T-helper 2 cell treated with Interferon-gamma antibody and Interleukin-4, amounts not matched to agents 100 ng/mL and 5 ng/mL, for 36 hours (primary cell): ENCODE data around the gene ADAD2. TPM values are rescaled to one million over a fixed set of nuclear protein-coding genes. Genes with fewer than 3 reads are reported as not detected.

ENCODE experiments used
- intact Hi-C: fragments of 100-400 bp; cut with micrococcal nuclease; formaldehyde crosslinking; loops from one replicate; pipeline ENCODE4 v1.15.1; 2023
- total RNA-seq: library from RNA; stranded (reverse); gene quantifications from 2 replicates; pipeline ENCODE4 v1.2.3, GENCODE V29; 2022

The ADAD2 gene
- total RNA-seq, 1 donor from 2014 or later = not detected

DNA sequence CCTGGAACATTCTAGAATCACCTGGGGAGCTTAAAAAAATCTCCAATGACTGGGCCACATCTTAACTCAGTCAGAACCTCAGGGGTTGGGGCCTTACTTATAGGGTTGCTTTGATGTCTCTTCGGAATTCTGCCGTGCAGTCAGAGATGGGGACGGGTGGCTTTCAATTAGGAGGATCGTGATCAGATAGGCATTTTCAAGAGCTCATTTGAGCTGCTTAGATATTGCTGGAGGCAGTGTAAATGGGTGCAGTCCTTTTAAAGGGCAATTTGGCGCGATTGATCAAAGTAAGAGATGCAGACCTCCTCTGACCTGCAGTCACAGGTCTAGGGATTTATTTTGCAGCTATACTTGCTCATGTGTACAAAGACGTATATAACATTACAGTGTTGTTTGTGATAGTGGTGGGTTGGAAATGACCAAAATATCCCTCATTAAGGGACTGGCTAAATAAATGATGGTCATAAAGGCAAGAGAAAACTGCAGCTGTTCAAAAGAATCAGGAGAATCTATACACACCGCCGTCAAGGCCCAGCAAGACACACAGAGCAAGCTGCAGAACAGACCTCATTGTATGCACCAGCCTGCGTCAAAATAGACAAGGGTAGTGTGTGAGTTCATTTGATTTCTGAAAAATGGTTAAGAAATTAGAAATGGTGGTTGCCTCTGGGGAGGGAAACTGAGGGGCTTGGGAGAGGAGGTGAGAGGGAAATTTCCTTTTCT is 55.2 kb downstream of the ADAD2 start:
- intact Hi-C loops = no loop called here

GRCh38 chr16:84246679-84247077 is 55.7 kb downstream of the ADAD2 start:
- intact Hi-C loops = no loop called here

Other genes starting within 250 kb of the ADAD2 start
- 0.84 and 0.89 TPM in 2 replicates for gene OSGIN1, start 237.9 kb upstream of the ADAD2 start, total RNA-seq
- not detected in 2 replicates for gene NECAB2, start 222.9 kb upstream of the ADAD2 start, total RNA-seq
- not detected in 2 replicates for gene SLC38A8, start 148.4 kb upstream of the ADAD2 start, total RNA-seq
- 52.9 and 55.6 TPM in 2 replicates for gene MBTPS1, start 74.2 kb upstream of the ADAD2 start, total RNA-seq
- 11.5 and 13.3 TPM in 2 replicates for gene HSDL1, start 46.0 kb upstream of the ADAD2 start, total RNA-seq
- gene DNAAF1, start 45.8 kb upstream of the ADAD2 start, total RNA-seq = not detected in 2 replicates
- 58.4 and 63.4 TPM in 2 replicates for gene TAF1C, start 4.1 kb upstream of the ADAD2 start, total RNA-seq
- gene KCNG4, start 48.9 kb downstream of the ADAD2 start, total RNA-seq = not detected in 2 replicates
- not detected in 2 replicates for gene WFDC1, start 103.7 kb downstream of the ADAD2 start, total RNA-seq
- gene ATP2C2, start 177.4 kb downstream of the ADAD2 start, total RNA-seq = 0.16 TPM in 1 of 2 replicates, not detected in the other